Measurements from ENCODE around the gene BLVRA. TPM values are rescaled to one million over a fixed set of nuclear protein-coding genes. Genes with fewer than 3 reads are reported as not detected.

The BLVRA gene
- total RNA-seq, 1 donor = 20.6 TPM

DNA sequence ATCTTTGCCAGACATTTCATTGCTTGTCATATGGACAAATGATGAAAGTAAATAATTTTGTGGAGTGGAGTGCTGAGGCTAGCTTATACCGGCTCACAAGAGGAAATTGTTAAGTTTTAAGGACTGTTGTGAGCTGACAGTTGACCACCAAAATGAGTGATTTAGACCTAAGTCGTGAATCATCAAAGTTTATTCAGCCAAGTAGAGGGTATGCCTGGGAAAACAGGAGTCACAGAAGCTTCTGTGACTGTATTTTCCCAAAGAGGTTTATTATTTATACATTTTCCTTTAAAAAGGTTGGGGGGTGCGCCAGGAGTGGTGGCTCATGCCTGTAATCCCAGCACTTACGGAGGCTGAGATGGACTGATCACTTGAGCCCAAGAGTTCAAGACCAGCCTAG is 89.0 kb downstream of the BLVRA start:
- Histone ChIP-seq H3K36me3 (ENCODE audit: insufficient read depth, low read length) (no peaks in the 10 kb centered on the region), H4K20me1 (ENCODE audit: insufficient read depth, low read length) (no peaks in the 10 kb centered on the region)
- peak; percentile 77 for DNase-seq (ENCODE audit: insufficient read length, low spot score, missing footprints)

DNA sequence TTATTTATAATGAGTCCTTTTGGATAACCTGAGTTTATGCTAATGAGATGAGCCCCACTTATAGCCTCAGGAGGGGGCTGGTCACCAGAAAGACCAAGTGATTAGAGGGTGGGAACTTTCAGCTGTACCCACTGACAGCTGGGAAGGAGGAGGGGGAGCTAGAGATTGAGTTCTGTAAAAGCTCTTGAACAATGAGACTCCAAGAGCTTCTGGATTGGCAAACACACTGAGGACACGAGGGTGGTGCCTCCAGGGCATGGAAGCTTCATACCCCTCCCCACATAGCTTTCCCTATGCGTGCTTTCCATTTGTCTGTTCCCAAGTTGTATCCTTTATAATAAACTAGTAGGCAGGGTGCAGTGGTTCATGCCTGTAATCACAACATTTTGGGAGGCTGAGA is 90.6 kb downstream of the BLVRA start:
- Histone ChIP-seq H3K4me3 (ENCODE audit: insufficient read depth, low read length) (no peak overlapping the region), H3K79me2 (ENCODE audit: insufficient read depth, low read length) (no peaks in the 10 kb centered on the region), H3K27ac (ENCODE audit: low read depth, low read length) (no peak overlapping the region), H3K36me3 (ENCODE audit: insufficient read depth, low read length) (no peaks in the 10 kb centered on the region), H3K9me3 (ENCODE audit: low read depth, low read length) (no peaks in the 10 kb centered on the region), H3K4me2 (ENCODE audit: insufficient read depth, low read length) (no peak overlapping the region), H2AFZ (ENCODE audit: low read length) (no peak overlapping the region), H3K27me3 (ENCODE audit: insufficient read depth, low read length) (no peaks in the 10 kb centered on the region), H4K20me1 (ENCODE audit: insufficient read depth, low read length) (no peaks in the 10 kb centered on the region), H3K4me1 (ENCODE audit: insufficient read depth, low read length) (no peaks in the 10 kb centered on the region)
- TF ChIP-seq, protein P1, sequence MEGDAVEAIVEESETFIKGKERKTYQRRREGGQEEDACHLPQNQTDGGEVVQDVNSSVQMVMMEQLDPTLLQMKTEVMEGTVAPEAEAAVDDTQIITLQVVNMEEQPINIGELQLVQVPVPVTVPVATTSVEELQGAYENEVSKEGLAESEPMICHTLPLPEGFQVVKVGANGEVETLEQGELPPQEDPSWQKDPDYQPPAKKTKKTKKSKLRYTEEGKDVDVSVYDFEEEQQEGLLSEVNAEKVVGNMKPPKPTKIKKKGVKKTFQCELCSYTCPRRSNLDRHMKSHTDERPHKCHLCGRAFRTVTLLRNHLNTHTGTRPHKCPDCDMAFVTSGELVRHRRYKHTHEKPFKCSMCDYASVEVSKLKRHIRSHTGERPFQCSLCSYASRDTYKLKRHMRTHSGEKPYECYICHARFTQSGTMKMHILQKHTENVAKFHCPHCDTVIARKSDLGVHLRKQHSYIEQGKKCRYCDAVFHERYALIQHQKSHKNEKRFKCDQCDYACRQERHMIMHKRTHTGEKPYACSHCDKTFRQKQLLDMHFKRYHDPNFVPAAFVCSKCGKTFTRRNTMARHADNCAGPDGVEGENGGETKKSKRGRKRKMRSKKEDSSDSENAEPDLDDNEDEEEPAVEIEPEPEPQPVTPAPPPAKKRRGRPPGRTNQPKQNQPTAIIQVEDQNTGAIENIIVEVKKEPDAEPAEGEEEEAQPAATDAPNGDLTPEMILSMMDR (IDR thresholded peaks at IDR 0.05; ENCODE audit: extremely low read depth, low read depth, low read length) = no peak
- DNase-seq (ENCODE audit: insufficient read length, low spot score, missing footprints) = no peak

More for the DNA sequence above, 89.0 kb downstream of the BLVRA start:
- H3K9me3 ChIP-seq (ENCODE audit: low read depth, low read length) = no peaks in the 10 kb centered on the region
- H2AFZ ChIP-seq (ENCODE audit: low read length) = no peak overlapping the region
- H3K4me3 ChIP-seq (ENCODE audit: insufficient read depth, low read length) = no peak overlapping the region
- H3K27me3 ChIP-seq (ENCODE audit: insufficient read depth, low read length) = no peaks in the 10 kb centered on the region
- H3K79me2 ChIP-seq (ENCODE audit: insufficient read depth, low read length) = no peaks in the 10 kb centered on the region
- no peak overlapping the region for H3K27ac ChIP-seq (ENCODE audit: low read depth, low read length)
- H3K4me1 ChIP-seq (ENCODE audit: insufficient read depth, low read length) = no peaks in the 10 kb centered on the region
- TF ChIP-seq, protein P1 (IDR thresholded peaks at IDR 0.05; ENCODE audit: extremely low read depth, low read depth, low read length) = no peak
- H3K4me2 ChIP-seq (ENCODE audit: insufficient read depth, low read length) = no peak overlapping the region

DNA sequence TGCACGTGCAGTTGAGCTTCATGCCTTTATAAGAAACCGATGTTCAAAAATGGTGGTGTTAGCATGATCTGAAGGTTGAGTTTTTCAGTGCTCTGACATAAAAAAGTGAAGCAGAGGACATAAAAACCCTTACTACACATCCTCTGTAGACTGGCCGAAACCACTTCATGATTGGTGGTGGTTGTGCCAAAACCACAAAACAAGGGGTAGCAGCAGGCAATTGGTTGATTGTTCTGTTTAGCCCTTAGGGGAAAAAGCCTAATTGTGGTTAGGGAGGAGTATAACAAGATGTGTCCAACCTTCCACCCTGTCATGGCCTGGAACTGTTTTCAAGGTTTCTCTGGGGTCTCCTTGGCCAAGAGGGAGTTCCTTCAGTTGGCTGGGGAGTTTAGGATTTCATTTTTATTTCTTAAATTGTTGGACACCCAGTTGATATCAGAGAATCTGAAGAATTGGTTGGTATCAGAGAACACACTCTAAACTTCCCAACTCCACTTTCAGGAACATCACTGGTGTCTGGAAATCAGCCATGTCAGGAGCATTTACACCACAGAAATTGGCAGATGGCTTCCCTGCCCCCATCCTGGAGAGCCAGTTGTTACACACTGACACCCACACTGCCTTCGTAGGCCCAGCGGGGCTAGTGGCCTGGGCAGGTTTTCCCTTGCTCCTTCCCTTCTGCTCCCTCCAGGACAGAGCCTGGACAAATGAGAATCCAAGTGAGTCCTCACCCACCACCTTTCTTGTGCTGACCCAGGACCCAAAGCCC is 92.1 kb downstream of the BLVRA start:
- Histone ChIP-seq H3K9me3 (ENCODE audit: low read depth, low read length) (no peaks in the 10 kb centered on the region), H3K27me3 (ENCODE audit: insufficient read depth, low read length) (no peaks in the 10 kb centered on the region), H3K36me3 (ENCODE audit: insufficient read depth, low read length) (no peaks in the 10 kb centered on the region), H3K4me1 (ENCODE audit: insufficient read depth, low read length) (no peaks in the 10 kb centered on the region), H3K27ac (ENCODE audit: low read depth, low read length) (no peak overlapping the region), H2AFZ (ENCODE audit: low read length) (no peak overlapping the region), H4K20me1 (ENCODE audit: insufficient read depth, low read length) (no peaks in the 10 kb centered on the region), H3K79me2 (ENCODE audit: insufficient read depth, low read length) (no peaks in the 10 kb centered on the region), H3K4me2 (ENCODE audit: insufficient read depth, low read length) (no peak overlapping the region), H3K4me3 (ENCODE audit: insufficient read depth, low read length) (no peak overlapping the region)
- TF ChIP-seq, protein P1 (IDR thresholded peaks at IDR 0.05; ENCODE audit: extremely low read depth, low read depth, low read length) = no peak
- no peak for DNase-seq (ENCODE audit: insufficient read length, low spot score, missing footprints)

DNA sequence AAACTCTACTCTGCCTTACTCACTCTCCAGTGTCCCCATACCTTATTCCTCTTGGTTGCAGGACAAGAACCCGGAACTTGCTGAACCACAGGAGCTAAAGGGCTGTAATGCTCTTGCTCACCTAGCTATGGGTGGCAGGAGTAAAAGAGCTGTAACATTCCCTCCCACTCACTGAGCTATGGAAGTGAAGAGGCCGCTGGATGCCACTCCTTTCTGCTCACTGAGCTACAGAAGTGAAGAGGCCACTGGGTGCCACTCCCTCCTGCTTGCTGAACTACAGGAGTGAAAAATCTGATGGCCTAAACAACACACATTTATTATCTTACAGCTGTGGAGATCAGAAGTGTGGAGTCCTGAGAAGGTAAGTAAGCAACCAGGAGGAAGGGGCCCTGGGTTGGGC is 93.3 kb downstream of the BLVRA start:
- no peak overlapping the region for H3K27ac ChIP-seq (ENCODE audit: low read depth, low read length)
- H3K27me3 ChIP-seq (ENCODE audit: insufficient read depth, low read length) = no peaks in the 10 kb centered on the region
- no peaks in the 10 kb centered on the region for H3K79me2 ChIP-seq (ENCODE audit: insufficient read depth, low read length)
- TF ChIP-seq, protein P1 (IDR thresholded peaks at IDR 0.05; ENCODE audit: extremely low read depth, low read depth, low read length) = no peak
- DNase-seq (ENCODE audit: insufficient read length, low spot score, missing footprints) = no peak
- no peak overlapping the region for H3K4me3 ChIP-seq (ENCODE audit: insufficient read depth, low read length)
- no peaks in the 10 kb centered on the region for H3K36me3 ChIP-seq (ENCODE audit: insufficient read depth, low read length)
- no peaks in the 10 kb centered on the region for H3K9me3 ChIP-seq (ENCODE audit: low read depth, low read length)
- H3K4me1 ChIP-seq (ENCODE audit: insufficient read depth, low read length) = peaks cover 1% of the 10 kb centered on the region
- no peak overlapping the region for H2AFZ ChIP-seq (ENCODE audit: low read length)
- H3K4me2 ChIP-seq (ENCODE audit: insufficient read depth, low read length) = no peak overlapping the region
- H4K20me1 ChIP-seq (ENCODE audit: insufficient read depth, low read length) = no peaks in the 10 kb centered on the region

Data from osteoblast (primary cell).